ENCODE data around the gene GATB. TPM values are rescaled to one million over a fixed set of nuclear protein-coding genes. Genes with fewer than 3 reads are reported as not detected.

Gene GATB
- total RNA-seq, 4 donors from 2014 or later, result 26.6 to 49.2 (median 32.6) TPM

DNA sequence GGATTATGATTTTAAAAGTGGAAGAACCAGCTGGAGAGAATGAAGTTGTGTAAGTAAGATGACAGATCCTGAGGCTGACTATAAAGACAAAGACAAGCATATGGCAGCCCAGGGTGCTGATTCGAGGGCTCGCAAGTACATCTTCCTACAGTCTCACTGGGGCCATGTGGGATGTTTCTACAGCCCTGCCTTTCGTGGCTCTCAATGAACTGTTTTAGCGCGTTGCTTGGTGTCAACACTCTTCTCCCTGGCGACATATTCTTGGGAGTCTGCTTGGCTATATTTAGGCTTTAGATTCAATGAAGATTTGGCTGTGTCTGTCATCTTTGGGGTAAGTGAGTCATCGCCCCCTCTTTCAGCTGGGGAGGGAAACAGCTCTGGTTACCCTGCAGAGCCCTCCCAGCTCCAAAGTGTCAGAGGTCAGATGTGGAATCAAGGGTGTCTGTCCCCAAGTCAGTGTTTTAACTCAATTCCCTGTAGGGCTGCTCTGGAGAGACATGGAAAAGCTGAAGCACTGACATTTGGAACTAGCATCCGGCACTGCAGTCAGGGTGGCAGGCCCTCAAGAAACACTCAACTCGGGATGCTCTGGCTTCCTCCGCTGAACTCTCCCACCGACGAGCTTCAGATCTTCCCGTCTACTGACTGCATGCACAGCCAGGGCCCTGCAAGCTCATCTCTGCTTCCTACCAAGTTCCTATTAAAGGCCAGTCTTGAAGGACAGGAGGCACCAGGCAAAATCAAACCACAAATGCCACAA is 65.7 kb downstream of the GATB start:
- no peak overlapping the region for H3K27ac ChIP-seq
- H3K4me1 ChIP-seq, result peaks cover 0 to 23% (median 3%) of the 10 kb centered on the region in 4 donors
- H3K4me3 ChIP-seq, result no peak overlapping the region
- no peak for DNase-seq (ENCODE audit: low spot score in 2 of 2)
- no peaks in the 10 kb centered on the region for H3K27me3 ChIP-seq
- TF ChIP-seq, protein P1, sequence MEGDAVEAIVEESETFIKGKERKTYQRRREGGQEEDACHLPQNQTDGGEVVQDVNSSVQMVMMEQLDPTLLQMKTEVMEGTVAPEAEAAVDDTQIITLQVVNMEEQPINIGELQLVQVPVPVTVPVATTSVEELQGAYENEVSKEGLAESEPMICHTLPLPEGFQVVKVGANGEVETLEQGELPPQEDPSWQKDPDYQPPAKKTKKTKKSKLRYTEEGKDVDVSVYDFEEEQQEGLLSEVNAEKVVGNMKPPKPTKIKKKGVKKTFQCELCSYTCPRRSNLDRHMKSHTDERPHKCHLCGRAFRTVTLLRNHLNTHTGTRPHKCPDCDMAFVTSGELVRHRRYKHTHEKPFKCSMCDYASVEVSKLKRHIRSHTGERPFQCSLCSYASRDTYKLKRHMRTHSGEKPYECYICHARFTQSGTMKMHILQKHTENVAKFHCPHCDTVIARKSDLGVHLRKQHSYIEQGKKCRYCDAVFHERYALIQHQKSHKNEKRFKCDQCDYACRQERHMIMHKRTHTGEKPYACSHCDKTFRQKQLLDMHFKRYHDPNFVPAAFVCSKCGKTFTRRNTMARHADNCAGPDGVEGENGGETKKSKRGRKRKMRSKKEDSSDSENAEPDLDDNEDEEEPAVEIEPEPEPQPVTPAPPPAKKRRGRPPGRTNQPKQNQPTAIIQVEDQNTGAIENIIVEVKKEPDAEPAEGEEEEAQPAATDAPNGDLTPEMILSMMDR (IDR thresholded peaks at IDR 0.05), result no peak
- no peak for TF ChIP-seq POLR2A (IDR thresholded peaks at IDR 0.05)
- no peak for TF ChIP-seq EP300 (IDR thresholded peaks at IDR 0.05)
- 84 to 85% methylated on average over 13 of the region's 13 CpGs for WGBS, 2 donors
- H3K36me3 ChIP-seq, result peaks cover 0 to 47% (median 0%) of the 10 kb centered on the region in 3 donors
- no peaks in the 10 kb centered on the region for H3K9me3 ChIP-seq

DNA sequence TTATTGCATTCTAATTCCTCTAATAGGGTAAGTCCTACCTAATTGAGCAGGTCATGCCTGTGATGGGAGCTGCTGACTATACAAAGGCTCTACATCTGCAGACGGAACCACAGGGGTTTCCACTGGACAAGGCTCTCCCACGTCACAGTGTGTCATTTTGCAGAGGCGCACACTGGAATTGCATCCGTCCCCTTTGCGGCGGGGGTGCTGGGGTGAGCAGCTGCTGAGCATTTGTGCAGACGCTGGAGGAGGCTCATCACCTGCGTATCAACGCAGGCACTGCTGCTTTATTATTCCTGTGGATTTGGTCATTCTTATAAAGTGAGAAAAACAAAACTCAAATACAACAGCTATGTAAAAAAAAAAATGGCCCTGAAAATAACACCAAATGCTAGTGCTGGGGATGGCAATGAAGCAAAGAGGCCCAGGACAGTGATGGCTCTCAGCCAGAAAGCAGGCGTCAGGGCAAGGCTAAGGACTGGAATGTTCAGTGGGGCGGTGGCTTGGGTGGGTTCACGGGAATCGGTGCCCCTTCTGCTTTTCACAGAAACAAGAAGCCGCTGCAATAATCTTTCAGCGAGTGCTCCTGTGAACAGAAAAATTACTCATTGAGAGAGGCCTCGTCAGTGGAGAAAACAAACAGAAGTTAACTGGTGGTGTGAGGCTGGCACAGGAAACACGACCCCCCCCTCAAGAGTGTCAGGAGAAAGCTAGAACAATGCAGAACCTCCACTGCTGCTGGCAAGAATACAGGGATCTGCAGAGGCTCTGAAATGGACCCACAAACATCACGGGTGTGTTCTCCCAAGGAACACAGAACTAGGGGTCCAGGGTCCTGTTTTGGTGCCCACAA is 67.8 kb downstream of the GATB start:
- Histone ChIP-seq H3K27ac (peak overlapping the region in 3 of 4 donors; percentile 44 to 68 (median 63)), H3K36me3 (peaks cover 0 to 26% (median 0%) of the 10 kb centered on the region in 3 donors)
- WGBS, 2 donors, result 54 to 55% methylated on average over 18 of the region's 18 CpGs

DNA sequence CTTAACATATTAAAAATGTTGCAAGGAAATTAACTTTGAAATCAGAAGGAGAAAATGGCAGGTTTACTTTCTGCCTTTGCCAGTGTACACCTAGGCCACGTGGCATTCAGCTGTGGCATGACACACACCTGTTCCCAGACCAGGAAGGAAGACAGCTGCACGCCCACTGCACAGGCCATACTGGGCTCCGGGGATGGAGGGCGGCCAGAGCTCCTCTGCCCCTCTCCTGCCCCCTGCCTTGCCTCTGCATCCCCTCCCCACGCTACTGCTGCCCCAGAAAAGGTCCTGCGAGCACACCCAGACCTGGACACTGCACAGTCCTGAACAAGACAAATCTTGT is 68.4 kb downstream of the GATB start:
- no peak for DNase-seq (ENCODE audit: low spot score in 2 of 2)
- Histone ChIP-seq H3K9me3 (no peaks in the 10 kb centered on the region), H3K36me3 (peaks cover 0 to 20% (median 0%) of the 10 kb centered on the region in 3 donors), H3K27ac (peak overlapping the region in 3 of 4 donors; percentile 18 to 68 (median 63)), H3K27me3 (no peaks in the 10 kb centered on the region), H3K4me1 (peaks cover 0 to 49% (median 8%) of the 10 kb centered on the region in 4 donors), H3K4me3 (no peak overlapping the region)
- TF ChIP-seq POLR2A (IDR thresholded peaks at IDR 0.05), result no peak
- TF ChIP-seq, protein P1 (IDR thresholded peaks at IDR 0.05), result no peak
- no peak for TF ChIP-seq EP300 (IDR thresholded peaks at IDR 0.05)
- WGBS, 2 donors, result 84 to 95% methylated on average over 6 of the region's 6 CpGs

More for the DNA sequence above, 67.8 kb downstream of the GATB start:
- Histone ChIP-seq H3K4me1 (peaks cover 0 to 43% (median 5%) of the 10 kb centered on the region in 4 donors), H3K9me3 (no peaks in the 10 kb centered on the region), H3K4me3 (no peak overlapping the region), H3K27me3 (no peaks in the 10 kb centered on the region)
- DNase-seq (ENCODE audit: low spot score in 2 of 2), result no peak
- TF ChIP-seq, protein P1 (IDR thresholded peaks at IDR 0.05), result no peak
- TF ChIP-seq POLR2A (IDR thresholded peaks at IDR 0.05) (no peak), EP300 (IDR thresholded peaks at IDR 0.05) (no peak)

DNA sequence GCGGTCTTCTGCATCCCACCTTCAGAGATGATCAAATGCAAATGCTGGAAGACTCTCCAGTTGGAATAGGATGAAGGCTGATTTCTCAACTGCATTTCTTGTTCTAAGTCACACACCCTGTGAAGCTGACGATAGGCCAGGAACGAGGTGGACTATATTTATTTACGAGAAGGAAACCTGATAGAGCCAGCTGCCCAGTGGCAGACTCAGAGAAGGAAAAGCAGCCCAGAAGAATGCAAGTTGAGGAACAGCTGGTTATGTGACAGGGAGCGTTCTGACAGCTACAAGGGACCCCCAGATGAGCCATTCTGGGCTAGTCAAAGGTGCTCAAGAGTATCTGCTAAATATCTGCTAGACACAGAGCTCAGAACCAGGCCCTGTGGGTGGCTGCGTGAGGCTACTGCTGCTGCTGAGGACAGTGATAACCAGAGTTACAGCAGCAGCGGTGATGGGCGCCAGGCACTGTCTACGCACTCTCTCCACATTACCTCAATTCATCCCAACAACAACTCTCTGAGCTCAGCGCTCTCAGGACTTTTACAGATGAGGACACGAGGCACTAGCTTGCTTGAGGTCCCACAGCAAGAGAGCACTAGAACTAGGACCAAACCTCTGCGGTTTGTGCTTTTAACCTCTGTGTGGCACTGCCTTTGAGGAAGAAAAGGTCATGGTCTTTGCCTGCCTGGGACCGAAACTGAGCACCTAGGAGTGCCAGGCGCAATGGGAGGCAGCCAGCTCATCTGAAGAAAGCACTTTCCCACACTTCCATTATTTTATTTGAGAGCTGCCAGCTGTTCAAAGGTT is 69.0 kb downstream of the GATB start:
- Histone ChIP-seq H3K36me3 (peaks cover 0 to 14% (median 0%) of the 10 kb centered on the region in 3 donors), H3K27ac (peak overlapping the region in 3 of 4 donors; percentile 18 to 68 (median 65)), H3K4me3 (no peak overlapping the region), H3K27me3 (no peaks in the 10 kb centered on the region), H3K4me1 (peaks cover 0 to 55% (median 10%) of the 10 kb centered on the region in 4 donors), H3K9me3 (no peaks in the 10 kb centered on the region)
- WGBS, 2 donors, result 82 to 86% methylated on average over 14 of the region's 14 CpGs
- TF ChIP-seq EP300 (IDR thresholded peaks at IDR 0.05), result no peak
- TF ChIP-seq, protein P1 (IDR thresholded peaks at IDR 0.05), result no peak
- TF ChIP-seq POLR2A (IDR thresholded peaks at IDR 0.05), result no peak
- peak in 1 of 2 donors; percentile 28 for DNase-seq (ENCODE audit: low spot score in 2 of 2)

All from tibial nerve (tissue), 4 donors.